ENCODE measurements around the gene PRRT2. TPM values are rescaled to one million over a fixed set of nuclear protein-coding genes. Genes with fewer than 3 reads are reported as not detected.

PRRT2 gene
- total RNA-seq, 1 experiment from 2014 or later, result 0.42 TPM

GRCh38 chr16:29809850-29810698, 1.9 kb upstream of the PRRT2 start:
- Mint-ChIP-seq H3K4me3 (ENCODE audit: unreplicated experiment) (peak overlapping the region; percentile 69), H3K4me1 (ENCODE audit: insufficient read depth, unreplicated experiment) (peaks cover 30% of the 10 kb centered on the region), H3K36me3 (ENCODE audit: insufficient read depth, unreplicated experiment) (peaks cover 42% of the 10 kb centered on the region), H3K27me3 (ENCODE audit: insufficient read depth, unreplicated experiment) (no peaks in the 10 kb centered on the region), H3K27ac (ENCODE audit: low read depth, unreplicated experiment) (no peak overlapping the region), H3K9me3 (ENCODE audit: unreplicated experiment) (no peaks in the 10 kb centered on the region)
- ChIA-PET CTCF (no interaction called here), POLR2A (interaction anchor here (0.6 to 2.0 kb wide), 5 partner anchors 11 to 983 kb away, joined by 3 to 16 read pairs (median 6); partner anchors contain the start of genes KCTD13, KIF22 and MVP)
- BruUV-seq (replicated peaks), result no TSS peak
- DNase-seq (ENCODE audit: unreplicated experiment), result no peak
- no peak for TF ChIP-seq CTCF (IDR thresholded peaks at IDR 0.05; ENCODE audit: unreplicated experiment)
- intact Hi-C loops (cut with micrococcal nuclease), result loop anchor here (5.0 kb wide), 1 partner anchor 212 kb away; the partner anchor contains the start of gene C16orf92

- intact Hi-C loops (cut with micrococcal nuclease), result no loop called here
- BruUV-seq (replicated peaks), result TSS peak; percentile 84
- TF ChIP-seq CTCF (IDR thresholded peaks at IDR 0.05; ENCODE audit: unreplicated experiment), result no peak
- Mint-ChIP-seq H3K27ac (ENCODE audit: low read depth, unreplicated experiment) (no peak overlapping the region), H3K4me3 (ENCODE audit: unreplicated experiment) (peak overlapping the region; percentile 69), H3K9me3 (ENCODE audit: unreplicated experiment) (no peaks in the 10 kb centered on the region), H3K27me3 (ENCODE audit: insufficient read depth, unreplicated experiment) (no peaks in the 10 kb centered on the region), H3K4me1 (ENCODE audit: insufficient read depth, unreplicated experiment) (peaks cover 32% of the 10 kb centered on the region), H3K36me3 (ENCODE audit: insufficient read depth, unreplicated experiment) (peaks cover 37% of the 10 kb centered on the region)
- ChIA-PET POLR2A (interaction anchor here (0.6 to 2.0 kb wide), 5 partner anchors 10 to 983 kb away, joined by 3 to 16 read pairs (median 6); partner anchors contain the start of genes KCTD13, KIF22 and MVP), CTCF (interaction anchor here (0.6 to 0.9 kb wide), 2 partner anchors 129 to 619 kb away, joined by 3 read pairs; partner anchors contain the start of gene DCTPP1)
- no peak for DNase-seq (ENCODE audit: unreplicated experiment)
Observed at GRCh38 chr16:29810699-29811169, 1.3 kb upstream of the PRRT2 start.

- CTCF ChIA-PET, result interaction anchor here (0.6 to 0.9 kb wide), 2 partner anchors 130 to 618 kb away, joined by 3 read pairs; partner anchors contain the start of gene DCTPP1
- no TSS peak for BruUV-seq (replicated peaks)
- no peaks in the 10 kb centered on the region for H3K9me3 Mint-ChIP-seq (ENCODE audit: unreplicated experiment)
- no peak for TF ChIP-seq CTCF (IDR thresholded peaks at IDR 0.05; ENCODE audit: unreplicated experiment)
- intact Hi-C loops (cut with micrococcal nuclease), result no loop called here
- H3K27ac Mint-ChIP-seq (ENCODE audit: low read depth, unreplicated experiment), result peak overlapping the region; percentile 40
- H3K36me3 Mint-ChIP-seq (ENCODE audit: insufficient read depth, unreplicated experiment), result peaks cover 37% of the 10 kb centered on the region
- DNase-seq (ENCODE audit: unreplicated experiment), result peak; percentile 97
- no peaks in the 10 kb centered on the region for H3K27me3 Mint-ChIP-seq (ENCODE audit: insufficient read depth, unreplicated experiment)
- POLR2A ChIA-PET, result interaction anchor here (0.6 to 2.0 kb wide), 7 partner anchors 9 to 185 kb away, joined by 3 to 16 read pairs (median 4); partner anchors contain the start of genes INO80E, KCTD13, KIF22 and MVP
- peak overlapping the region; percentile 69 for H3K4me3 Mint-ChIP-seq (ENCODE audit: unreplicated experiment)
- peaks cover 32% of the 10 kb centered on the region for H3K4me1 Mint-ChIP-seq (ENCODE audit: insufficient read depth, unreplicated experiment)
Observed at GRCh38 chr16:29811170-29811895, 660 bp upstream of the PRRT2 start.

Measured in MCF 10A (cell line).